DOHH2 (cell line): Measurements from ENCODE around the gene PRKCE.

ENCODE experiments used
- H3F3A ChIP-seq: fragments of 200-600 bp; sonication (generic), shearing (Covaris generic); 2 replicates; pipeline ENCODE4 v1.6.0; 2016; ENCODE audit warnings: antibody characterized with exemption, mild to moderate bottlenecking; ENCODE audit not compliant: control insufficient read depth, insufficient read depth
- H3K27ac ChIP-seq: fragments of 200-600 bp; sonication (generic); 2 replicates; pipeline ENCODE4 v1.5.1; 2014; ENCODE audit warnings: low read depth, mild to moderate bottlenecking, low read length, moderate library complexity
- H3K27me3 ChIP-seq: fragments of 200-600 bp; sonication (generic); 2 replicates; pipeline ENCODE4 v1.6.1; 2014; ENCODE audit warnings: mild to moderate bottlenecking, low read length, mixed read lengths; ENCODE audit not compliant: control insufficient read depth
- H3K36me3 ChIP-seq: fragments of 200-600 bp; sonication (generic); 2 replicates; pipeline ENCODE4 v1.6.1; 2014; ENCODE audit warnings: mild to moderate bottlenecking, low read length, moderate library complexity, mixed read lengths; ENCODE audit not compliant: control insufficient read depth
- H3K4me1 ChIP-seq: fragments of 200-600 bp; sonication (generic); 2 replicates; pipeline ENCODE4 v1.6.1; 2014; ENCODE audit warnings: mild to moderate bottlenecking, low read length, mixed read lengths; ENCODE audit not compliant: control insufficient read depth
- H3K4me2 ChIP-seq: fragments of 200-600 bp; sonication (generic); 2 replicates; pipeline ENCODE4 v1.6.0; 2014; ENCODE audit warnings: mild to moderate bottlenecking, low read length, moderate library complexity
- H3K4me3 ChIP-seq: fragments of 200-600 bp; sonication (generic); 2 replicates; pipeline ENCODE4 v1.5.1; 2014; ENCODE audit warnings: mild to moderate bottlenecking, low read length, mixed read lengths
- H3K79me2 ChIP-seq: fragments of 200-600 bp; sonication (generic); 2 replicates; pipeline ENCODE4 v1.6.1; 2014; ENCODE audit warnings: mild to moderate bottlenecking, low read length, mixed read lengths; ENCODE audit not compliant: control insufficient read depth
- H3K9me2 ChIP-seq: fragments of 200-600 bp; sonication (generic); replicated peaks from 2 replicates; pipeline ENCODE4 v1.6.1; 2014; ENCODE audit warnings: mild to moderate bottlenecking, low read length, mixed read lengths; ENCODE audit not compliant: control insufficient read depth
- H3K9me3 ChIP-seq: fragments of 200-600 bp; sonication (generic); 2 replicates; pipeline ENCODE4 v1.6.1; 2014; ENCODE audit warnings: antibody characterized with exemption, low read length, mixed read lengths; ENCODE audit not compliant: control insufficient read depth, insufficient read depth
- H4K20me1 ChIP-seq: fragments of 200-600 bp; sonication (generic); 2 replicates; pipeline ENCODE4 v1.6.0; 2014; ENCODE audit warnings: low read depth, mild to moderate bottlenecking, antibody characterized with exemption, low read length, moderate library complexity; ENCODE audit not compliant: control insufficient read depth, insufficient read depth
- CTCF ChIP-seq: fragments of 200-600 bp; sonication (generic); IDR thresholded peaks from one replicate; pipeline ENCODE4 v1.5.1; 2014; ENCODE audit warnings: antibody characterized with exemption, mild to moderate bottlenecking, low read depth, low read length; ENCODE audit not compliant: poor library complexity, severe bottlenecking
- EZH2phosphoT487 ChIP-seq: fragments of 200-600 bp; sonication (generic); IDR thresholded peaks from 2 replicates; pipeline ENCODE4 v1.6.1; 2017; ENCODE audit warnings: borderline replicate concordance, mild to moderate bottlenecking, antibody characterized with exemption, low read length, moderate library complexity, mixed read lengths

PRKCE gene

GRCh38 chr2:46086578-46087070, 435.1 kb downstream of the PRKCE start:
- Histone ChIP-seq H3K4me2 (no peak overlapping the region), H4K20me1 (no peaks in the 10 kb centered on the region), H3K79me2 (no peaks in the 10 kb centered on the region), H3K9me3 (no peaks in the 10 kb centered on the region), H3K4me3 (no peak overlapping the region), H3K36me3 (no peaks in the 10 kb centered on the region), H3K4me1 (no peaks in the 10 kb centered on the region), H3K27me3 (no peaks in the 10 kb centered on the region), H3K27ac (no peak overlapping the region), H3K9me2 (no peaks in the 10 kb centered on the region), H3F3A (no peaks in the 10 kb centered on the region)
- TF ChIP-seq CTCF (no peak), EZH2phosphoT487 (no peak)

GRCh38 chr2:46087492-46087891, 436.0 kb downstream of the PRKCE start:
- H3K4me2 ChIP-seq, result no peak overlapping the region
- H3K27me3 ChIP-seq, result no peaks in the 10 kb centered on the region
- no peaks in the 10 kb centered on the region for H4K20me1 ChIP-seq
- H3K79me2 ChIP-seq, result no peaks in the 10 kb centered on the region
- TF ChIP-seq CTCF, result no peak
- TF ChIP-seq EZH2phosphoT487, result no peak
- H3K36me3 ChIP-seq, result no peaks in the 10 kb centered on the region
- no peak overlapping the region for H3K4me3 ChIP-seq
- no peaks in the 10 kb centered on the region for H3K9me2 ChIP-seq
- H3K9me3 ChIP-seq, result no peaks in the 10 kb centered on the region
- H3K27ac ChIP-seq, result no peak overlapping the region
- no peaks in the 10 kb centered on the region for H3K4me1 ChIP-seq
- H3F3A ChIP-seq, result no peaks in the 10 kb centered on the region

- Histone ChIP-seq H3K36me3 (no peaks in the 10 kb centered on the region), H3K4me3 (no peak overlapping the region), H3K27ac (no peak overlapping the region), H3K9me2 (no peaks in the 10 kb centered on the region), H3K4me2 (no peak overlapping the region), H4K20me1 (no peaks in the 10 kb centered on the region), H3K9me3 (no peaks in the 10 kb centered on the region), H3K79me2 (no peaks in the 10 kb centered on the region), H3F3A (no peaks in the 10 kb centered on the region), H3K27me3 (no peaks in the 10 kb centered on the region), H3K4me1 (no peaks in the 10 kb centered on the region)
- TF ChIP-seq EZH2phosphoT487 (no peak), CTCF (no peak)
Measured at GRCh38 chr2:46091004-46091403, 439.5 kb downstream of the PRKCE start.
